DND-41 (cell line): Measurements from ENCODE around the gene GNPTG.

Experiments used
- ATAC-seq: fragments of 200-7000 bp; cut with Tn5 transposase; 3 replicates; pipeline ENCODE4 v1.9.1; 2021; ENCODE audit warnings: low read depth; ENCODE audit not compliant: insufficient read depth
- DNase-seq: peaks from one replicate; pipeline ENCODE4 v3.0.0-alpha.2; 2020
- H2AFZ ChIP-seq: 2 replicates; pipeline ENCODE4 v1.6.0; 2012; ENCODE audit warnings: low read depth, low read length
- H3K27ac ChIP-seq: 2 replicates; pipeline ENCODE4 v1.5.1; 2012; ENCODE audit warnings: low read length, inconsistent platforms
- H3K27me3 ChIP-seq: fragments of 200-600 bp; sonication (generic); 2 replicates; pipeline ENCODE4 v1.6.0; 2012; ENCODE audit warnings: low read length, mild to moderate bottlenecking, inconsistent platforms; ENCODE audit not compliant: insufficient read depth, poor library complexity
- H3K36me3 ChIP-seq: 2 replicates; pipeline ENCODE4 v1.5.1; 2012; ENCODE audit warnings: low read length, inconsistent platforms; ENCODE audit not compliant: insufficient read depth
- H3K4me1 ChIP-seq: 2 replicates; pipeline ENCODE4 v1.5.1; 2012; ENCODE audit warnings: mild to moderate bottlenecking, low read length; ENCODE audit not compliant: insufficient read depth
- H3K4me2 ChIP-seq: 2 replicates; pipeline ENCODE4 v1.6.0; 2012; ENCODE audit warnings: mild to moderate bottlenecking, moderate library complexity, low read length, inconsistent platforms; ENCODE audit not compliant: insufficient read depth
- H3K4me3 ChIP-seq, 2 experiments: fragments of 200-600 bp in 1 of 2; shearing (Covaris generic) in 1 of 2; 2 replicates each; pipeline ENCODE4 v1.5.1; 2012 to 2016; ENCODE audit warnings: inconsistent platforms in 2 of 2, low read length in 2 of 2, mild to moderate bottlenecking in 2 of 2, low read depth in 1 of 2, moderate library complexity in 1 of 2
- H3K79me2 ChIP-seq: 2 replicates; pipeline ENCODE4 v1.6.0; 2012; ENCODE audit warnings: low read length, inconsistent platforms; ENCODE audit not compliant: insufficient read depth
- H3K9ac ChIP-seq: 2 replicates; pipeline ENCODE4 v1.6.0; 2012; ENCODE audit warnings: low read depth, mild to moderate bottlenecking, inconsistent platforms, low read length, moderate library complexity
- H3K9me3 ChIP-seq: 2 replicates; pipeline ENCODE4 v1.5.1; 2012; ENCODE audit warnings: low read length, moderate library complexity, mild to moderate bottlenecking, inconsistent platforms; ENCODE audit not compliant: insufficient read depth, severe bottlenecking
- H4K20me1 ChIP-seq: 2 replicates; pipeline ENCODE4 v1.6.0; 2012; ENCODE audit warnings: low read length; ENCODE audit not compliant: insufficient read depth
- EZH2 ChIP-seq: IDR thresholded peaks from 3 replicates; pipeline ENCODE4 v1.6.1; 2012; ENCODE audit warnings: borderline replicate concordance, low read depth, mild to moderate bottlenecking, moderate library complexity, low read length, inconsistent platforms; ENCODE audit not compliant: severe bottlenecking
- TF ChIP-seq, protein P1 (sequence below): IDR thresholded peaks from 2 replicates; pipeline ENCODE4 v1.5.1; 2012; ENCODE audit warnings: borderline replicate concordance, low read length, moderate library complexity, mild to moderate bottlenecking; ENCODE audit not compliant: poor library complexity, severe bottlenecking; ENCODE audit errors: extremely low read depth

GNPTG gene

DNA sequence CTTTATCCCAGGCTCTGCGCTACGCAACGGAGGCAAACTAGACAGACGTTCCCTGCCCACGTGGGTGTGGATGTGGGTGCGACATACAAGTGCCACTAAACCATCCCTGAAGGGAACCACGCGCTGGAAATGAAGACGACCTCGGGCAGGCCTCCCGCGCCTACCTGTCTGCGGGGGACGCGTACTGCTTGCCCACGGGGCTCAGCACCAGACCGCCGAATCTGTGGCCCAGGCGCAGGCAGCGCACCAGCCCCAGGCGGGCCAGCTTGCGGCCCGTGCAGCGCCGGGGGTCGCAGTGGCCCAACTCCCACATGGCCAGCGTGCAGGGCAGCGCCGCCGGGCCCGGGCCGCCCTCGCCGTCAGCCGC, 533 bp upstream of the GNPTG start:
- peak; percentile 18; the same call in 2 of the 3 replicates for ATAC-seq

DNA sequence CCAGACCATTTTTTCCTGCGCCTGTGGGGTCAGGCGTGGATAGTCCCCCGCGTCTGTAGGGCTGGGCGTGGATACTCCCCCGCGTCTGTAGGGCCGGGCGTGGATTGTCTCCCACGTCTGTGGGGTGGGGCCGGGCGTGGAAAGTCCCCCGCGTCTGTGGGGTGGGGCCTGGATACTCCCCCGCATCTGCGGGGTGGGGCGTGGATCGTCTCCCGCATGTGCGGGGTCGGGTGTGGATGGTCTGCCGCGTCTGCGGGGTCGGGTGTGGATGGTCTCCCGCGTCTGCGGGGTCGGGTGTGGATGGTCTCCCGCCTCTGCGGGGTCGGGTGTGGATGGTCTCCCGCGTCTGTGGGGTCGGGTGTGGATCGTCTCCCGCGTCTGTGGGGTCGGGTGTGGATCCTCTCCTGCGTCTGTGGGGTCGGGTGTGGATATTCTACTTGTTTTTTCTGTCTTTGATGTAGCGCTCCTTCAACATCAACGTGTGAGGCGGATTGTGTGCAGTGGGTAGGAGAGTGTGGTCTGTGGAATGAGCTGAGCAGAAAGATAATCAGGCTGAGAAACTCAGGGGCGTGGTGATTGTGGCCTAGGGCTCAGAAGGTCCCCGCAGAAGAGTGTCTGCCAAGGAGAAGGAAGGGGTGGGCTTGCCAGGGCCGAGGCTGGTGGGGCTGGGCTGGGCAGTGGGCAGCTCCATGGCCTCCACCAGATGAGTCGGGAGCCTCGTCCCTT, 3.2 kb downstream of the GNPTG start:
- DNase-seq (no peak), ATAC-seq (no peak)
- Histone ChIP-seq H4K20me1 (peaks cover 52% of the 10 kb centered on the region), H3K9me3 (no peaks in the 10 kb centered on the region), H3K9ac (no peak overlapping the region), H2AFZ (no peak overlapping the region), H3K4me1 (peaks cover 38% of the 10 kb centered on the region), H3K27me3 (no peaks in the 10 kb centered on the region), H3K79me2 (peaks cover 92% of the 10 kb centered on the region), H3K4me3 (no peak overlapping the region), H3K27ac (no peak overlapping the region), H3K4me2 (no peak overlapping the region), H3K36me3 (peaks cover 27% of the 10 kb centered on the region)
- no peak for TF ChIP-seq EZH2

More for the DNA sequence above, 533 bp upstream of the GNPTG start:
- Histone ChIP-seq H3K4me2 (peak overlapping the region; percentile 100), H4K20me1 (peaks cover 44% of the 10 kb centered on the region), H3K27ac (peak overlapping the region; percentile 78), H3K9me3 (no peaks in the 10 kb centered on the region), H3K27me3 (no peaks in the 10 kb centered on the region), H3K4me3 (peak overlapping the region; percentile 93 to 96), H3K4me1 (peaks cover 46% of the 10 kb centered on the region), H2AFZ (peak overlapping the region; percentile 93), H3K79me2 (peaks cover 67% of the 10 kb centered on the region), H3K9ac (peak overlapping the region; percentile 95), H3K36me3 (peaks cover 35% of the 10 kb centered on the region)
- DNase-seq: no peak
- TF ChIP-seq, protein P1, sequence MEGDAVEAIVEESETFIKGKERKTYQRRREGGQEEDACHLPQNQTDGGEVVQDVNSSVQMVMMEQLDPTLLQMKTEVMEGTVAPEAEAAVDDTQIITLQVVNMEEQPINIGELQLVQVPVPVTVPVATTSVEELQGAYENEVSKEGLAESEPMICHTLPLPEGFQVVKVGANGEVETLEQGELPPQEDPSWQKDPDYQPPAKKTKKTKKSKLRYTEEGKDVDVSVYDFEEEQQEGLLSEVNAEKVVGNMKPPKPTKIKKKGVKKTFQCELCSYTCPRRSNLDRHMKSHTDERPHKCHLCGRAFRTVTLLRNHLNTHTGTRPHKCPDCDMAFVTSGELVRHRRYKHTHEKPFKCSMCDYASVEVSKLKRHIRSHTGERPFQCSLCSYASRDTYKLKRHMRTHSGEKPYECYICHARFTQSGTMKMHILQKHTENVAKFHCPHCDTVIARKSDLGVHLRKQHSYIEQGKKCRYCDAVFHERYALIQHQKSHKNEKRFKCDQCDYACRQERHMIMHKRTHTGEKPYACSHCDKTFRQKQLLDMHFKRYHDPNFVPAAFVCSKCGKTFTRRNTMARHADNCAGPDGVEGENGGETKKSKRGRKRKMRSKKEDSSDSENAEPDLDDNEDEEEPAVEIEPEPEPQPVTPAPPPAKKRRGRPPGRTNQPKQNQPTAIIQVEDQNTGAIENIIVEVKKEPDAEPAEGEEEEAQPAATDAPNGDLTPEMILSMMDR: no peak
- no peak for TF ChIP-seq EZH2

DNA sequence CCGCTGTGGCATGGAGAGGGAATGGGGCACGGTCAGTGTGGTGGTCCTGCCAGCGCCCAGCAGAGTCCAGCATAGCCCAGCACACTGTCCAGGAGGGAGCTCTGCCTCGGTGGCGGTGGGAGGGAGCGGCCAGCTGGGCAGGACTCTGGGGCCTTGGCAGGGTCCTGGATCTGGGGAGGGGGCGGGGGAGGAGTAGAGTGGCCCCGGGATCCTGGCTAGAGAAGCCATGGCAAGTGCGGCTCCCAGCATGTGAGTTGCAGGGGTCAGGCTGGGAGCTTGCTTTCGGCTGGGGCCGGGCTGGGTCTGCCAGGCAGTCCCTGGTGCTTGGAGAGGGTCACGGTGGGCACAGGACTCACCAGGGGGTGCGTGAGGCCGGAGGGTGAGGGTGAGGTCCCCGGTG, 3.9 kb downstream of the GNPTG start:
- H4K20me1 ChIP-seq: peaks cover 46% of the 10 kb centered on the region
- no peak overlapping the region for H3K9ac ChIP-seq
- H3K27me3 ChIP-seq: no peaks in the 10 kb centered on the region
- no peak overlapping the region for H3K27ac ChIP-seq
- DNase-seq (no peak), ATAC-seq (no peak)
- peaks cover 32% of the 10 kb centered on the region for H3K4me1 ChIP-seq
- peaks cover 27% of the 10 kb centered on the region for H3K36me3 ChIP-seq
- H3K4me3 ChIP-seq: no peak overlapping the region
- no peak overlapping the region for H3K4me2 ChIP-seq
- H3K9me3 ChIP-seq: no peaks in the 10 kb centered on the region
- H3K79me2 ChIP-seq: peaks cover 89% of the 10 kb centered on the region
- TF ChIP-seq EZH2: no peak
- TF ChIP-seq, protein P1: no peak
- H2AFZ ChIP-seq: no peak overlapping the region

DNA sequence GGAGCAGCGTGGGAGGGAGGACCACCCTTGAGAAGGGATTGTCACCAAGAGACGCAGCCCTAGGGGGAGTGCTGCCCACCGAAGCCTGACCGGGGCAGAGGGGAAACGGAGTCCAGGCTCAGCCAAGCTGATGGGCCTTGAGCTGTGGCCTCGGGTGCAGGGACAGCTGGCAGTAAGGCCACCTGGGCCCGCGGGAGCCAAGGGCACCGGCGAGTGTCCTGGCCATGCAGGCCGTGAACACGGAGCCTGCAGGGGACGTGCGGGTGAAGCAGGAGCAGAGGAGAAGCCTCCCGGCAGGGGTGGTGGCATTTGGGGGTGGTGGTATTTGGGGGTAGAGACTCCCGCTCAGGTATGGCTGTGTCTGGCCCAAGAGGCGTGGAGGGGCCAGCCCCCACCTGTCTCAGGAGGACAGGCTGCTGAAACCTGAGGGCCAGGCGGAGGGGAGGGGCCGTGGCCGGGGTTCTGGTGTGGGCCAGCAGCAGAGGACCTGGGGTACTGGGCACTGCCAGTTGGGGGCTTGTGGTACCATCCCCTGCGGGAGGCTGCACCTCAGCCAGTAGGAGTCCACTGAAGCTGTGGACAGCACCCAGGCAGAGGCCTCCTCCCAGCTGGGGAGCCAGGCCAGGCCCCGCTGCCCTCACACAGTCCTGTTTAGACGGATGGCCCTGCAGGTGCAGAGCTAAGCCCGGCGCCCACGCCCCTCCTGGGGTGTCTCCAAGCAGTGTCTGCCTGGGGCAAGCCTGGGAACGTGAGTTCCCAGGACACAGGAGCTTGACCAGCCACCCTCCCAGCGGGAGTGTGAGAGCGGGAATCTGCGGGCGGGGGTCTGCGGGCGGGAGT, 4.5 kb downstream of the GNPTG start:
- Histone ChIP-seq H3K27ac (no peak overlapping the region), H3K9me3 (no peaks in the 10 kb centered on the region), H4K20me1 (peaks cover 39% of the 10 kb centered on the region), H3K79me2 (peaks cover 87% of the 10 kb centered on the region), H3K9ac (no peak overlapping the region), H3K4me3 (no peak overlapping the region), H3K4me2 (no peak overlapping the region), H3K36me3 (peaks cover 27% of the 10 kb centered on the region), H3K4me1 (peaks cover 26% of the 10 kb centered on the region), H3K27me3 (no peaks in the 10 kb centered on the region), H2AFZ (no peak overlapping the region)
- no peak for DNase-seq
- TF ChIP-seq, protein P1: no peak
- no peak for TF ChIP-seq EZH2
- no peak for ATAC-seq
